K562 (cell line): ENCODE measurements around the gene PPM1G. TPM values are rescaled to one million over a fixed set of nuclear protein-coding genes. Genes with fewer than 3 reads are reported as not detected.

Source experiments
- CBX1 ChIP-seq: sonication (generic); IDR thresholded peaks from 2 replicates; pipeline ENCODE4 v1.6.1; 2016; ENCODE audit warnings: antibody characterized with exemption, low read depth, mild to moderate bottlenecking
- CCNT2 ChIP-seq: IDR thresholded peaks from 2 replicates; pipeline ENCODE4 v1.6.1; 2011; ENCODE audit warnings: borderline replicate concordance, low read depth, mild to moderate bottlenecking, moderate library complexity, mixed read lengths, low read length; ENCODE audit not compliant: insufficient read length; ENCODE audit errors: extremely low read depth
- ETV5 ChIP-seq: sonication (generic); formaldehyde crosslinking; IDR thresholded peaks from 2 replicates; pipeline ENCODE4 v1.4.0; 2020; ENCODE audit warnings: low read depth, mild to moderate bottlenecking, missing genetic modification reagents
- HSF4 ChIP-seq: fragments of 250-450 bp; sonication (Bioruptor Pico); IDR thresholded peaks from 2 replicates; pipeline ENCODE4 v2.1.2; 2022; ENCODE audit warnings: mild to moderate bottlenecking, moderate library complexity, borderline replicate concordance
- JUNB ChIP-seq: fragments of 450-650 bp; formaldehyde crosslinking; conservative IDR thresholded peaks from 2 replicates; pipeline ENCODE4 v1.4.0; 2020; ENCODE audit warnings: mild to moderate bottlenecking
- MAZ ChIP-seq, 2 experiments: fragments of 450-650 bp in 1 of 2; sonication (generic) in 1 of 2; formaldehyde crosslinking; IDR thresholded peaks in 1 of 2; conservative IDR thresholded peaks in 1 of 2; 2 replicates each; pipeline versions ENCODE4 v1.4.0 to v1.5.0; 2020; ENCODE audit warnings: mild to moderate bottlenecking in 1 of 2, missing genetic modification reagents in 1 of 2
- MTF1 ChIP-seq: fragments of 250-450 bp; sonication (Bioruptor Pico); IDR thresholded peaks from 2 replicates; pipeline ENCODE4 v1.9.0; 2021; ENCODE audit warnings: moderate library complexity, mild to moderate bottlenecking, inconsistent platforms, borderline replicate concordance
- RBBP5 ChIP-seq: fragments of 200-600 bp; sonication (generic); IDR thresholded peaks from 2 replicates; pipeline ENCODE4 v1.6.1; 2012; ENCODE audit warnings: borderline replicate concordance, mild to moderate bottlenecking, low read length, control low read depth, inconsistent platforms; ENCODE audit not compliant: insufficient read depth, poor library complexity, severe bottlenecking
- SMAD1 ChIP-seq: fragments of 150-350 bp; IDR thresholded peaks from 2 replicates; pipeline ENCODE4 v1.6.1; 2014; ENCODE audit warnings: low read length, low read depth; ENCODE audit not compliant: partially characterized antibody
- TAF15 ChIP-seq: fragments of 200-400 bp; formaldehyde crosslinking; IDR thresholded peaks from 2 replicates; pipeline ENCODE4 v1.6.1; 2017; ENCODE audit warnings: mild to moderate bottlenecking, low read depth, low read length, moderate library complexity
- ZFP36 ChIP-seq: fragments of 150-350 bp; IDR thresholded peaks from 2 replicates; pipeline ENCODE4 v1.6.1; 2018; ENCODE audit warnings: low read length, low read depth; ENCODE audit not compliant: partially characterized antibody
- ZNF140 ChIP-seq: fragments of 250-450 bp; sonication (Bioruptor Pico); IDR thresholded peaks from 2 replicates; pipeline ENCODE4 v1.8.0; 2021; ENCODE audit warnings: moderate library complexity, mild to moderate bottlenecking, inconsistent platforms
- polyA plus RNA-seq, 8 experiments: library from polyadenylated mRNA; depleted of rRNA in 4 of 8; stranded (reverse) in 5 of 8; unstranded in 3 of 8; fragments of >200 nt; fragmentation: Nextera tagmentation in 2 of 8; fragmentation: Illumina TruSeq in 1 of 8; extraction: Ambion mirVana in 2 of 8; extraction: Trizol in 1 of 8; gene quantifications; 2 replicates each; pipeline versions ENCODE4 v1.2.1 to v1.2.3, GENCODE V29; 2011 to 2014; ENCODE audit warnings: inconsistent platforms in 1 of 8, missing spikeins in 1 of 8
- total RNA-seq, 7 experiments: library from RNA; depleted of rRNA in 6 of 7; stranded (reverse); fragments of >200 nt in 6 of 7; fragmentation: Illumina TruSeq in 2 of 7; extraction: Trizol in 2 of 7; gene quantifications; 2 replicates each; pipeline versions ENCODE4 v1.2.1 to v1.2.3, GENCODE V29; 2011 to 2021; ENCODE audit warnings: low replicate concordance in 1 of 7
- TF ChIP-seq, protein P1 (sequence below): IDR thresholded peaks from 2 replicates; pipeline ENCODE4 v1.6.1; 2011; ENCODE audit warnings: borderline replicate concordance, low read depth, mild to moderate bottlenecking, moderate library complexity, low read length; ENCODE audit not compliant: insufficient read depth, poor library complexity, severe bottlenecking
- TF ChIP-seq, protein P2 (sequence below): fragments of 250-450 bp; sonication (Bioruptor Pico); IDR thresholded peaks from 2 replicates; pipeline ENCODE4 v1.8.0; 2021; ENCODE audit warnings: moderate library complexity, mild to moderate bottlenecking, inconsistent platforms
- TF ChIP-seq, protein P3 (sequence below), 2 experiments: IDR thresholded peaks; 2 replicates each; pipeline ENCODE4 v1.6.1; 2012; ENCODE audit warnings: improper control_type of control experiment in 2 of 2, low read depth in 2 of 2, low read length in 2 of 2, borderline replicate concordance in 1 of 2
- TF ChIP-seq, protein P4 (sequence below): fragments of 250-450 bp; sonication (Bioruptor Pico); IDR thresholded peaks from 2 replicates; pipeline ENCODE4 v1.8.0; 2022; ENCODE audit warnings: inconsistent platforms, mild to moderate bottlenecking, moderate library complexity, borderline replicate concordance
- TF ChIP-seq, protein P5 (sequence below): fragments of 250-450 bp; sonication (Bioruptor Pico); IDR thresholded peaks from 2 replicates; pipeline ENCODE4 v1.9.0; 2021; ENCODE audit warnings: mild to moderate bottlenecking, inconsistent platforms

PPM1G gene
- total and polyA plus RNA-seq, 9 of the 15 experiments (the other 6 are each of a cell fraction or from before 2014, with no cell fraction given): 61.7 to 230 (median 153) TPM

DNA sequence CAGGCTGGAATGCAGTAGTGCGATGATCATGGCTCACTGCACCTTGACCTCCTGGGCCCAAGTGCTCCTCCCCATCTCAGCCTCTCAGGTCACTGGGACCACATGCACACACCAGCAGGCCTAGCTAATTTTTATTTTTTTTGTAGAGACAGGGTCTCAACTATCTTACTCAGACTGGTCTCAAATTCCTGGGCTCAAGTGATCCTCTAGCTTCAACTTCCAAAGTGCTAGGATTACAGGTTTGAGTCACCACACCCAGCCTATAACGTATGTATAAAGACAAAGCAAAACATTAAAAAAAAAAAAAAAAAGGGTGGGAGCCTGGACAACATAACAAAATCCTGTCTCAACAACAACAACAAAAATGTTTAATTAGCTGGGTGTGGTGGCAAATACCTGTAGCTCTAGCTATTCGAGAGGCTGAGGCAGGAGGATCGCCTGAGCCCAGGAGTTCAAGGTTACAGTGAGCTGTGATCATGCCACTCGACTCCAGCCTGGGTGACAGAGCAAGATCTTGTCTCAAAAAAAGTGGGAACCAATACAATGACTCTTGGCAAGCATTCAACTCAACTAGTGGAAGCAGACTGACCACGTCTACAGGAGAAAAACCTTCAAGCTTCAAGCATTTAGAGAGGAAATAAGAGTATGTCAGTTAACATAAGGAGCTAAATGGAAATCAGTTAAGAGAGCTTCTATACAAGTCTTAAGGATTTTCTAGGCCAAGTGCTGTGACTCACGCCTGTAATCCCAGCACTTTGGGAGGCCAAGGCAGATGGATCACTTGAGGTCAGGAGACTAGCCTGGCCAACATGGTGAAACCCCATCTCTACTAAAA is 55.4 kb downstream of the PPM1G start (continued):
- TF ChIP-seq, protein P1, sequence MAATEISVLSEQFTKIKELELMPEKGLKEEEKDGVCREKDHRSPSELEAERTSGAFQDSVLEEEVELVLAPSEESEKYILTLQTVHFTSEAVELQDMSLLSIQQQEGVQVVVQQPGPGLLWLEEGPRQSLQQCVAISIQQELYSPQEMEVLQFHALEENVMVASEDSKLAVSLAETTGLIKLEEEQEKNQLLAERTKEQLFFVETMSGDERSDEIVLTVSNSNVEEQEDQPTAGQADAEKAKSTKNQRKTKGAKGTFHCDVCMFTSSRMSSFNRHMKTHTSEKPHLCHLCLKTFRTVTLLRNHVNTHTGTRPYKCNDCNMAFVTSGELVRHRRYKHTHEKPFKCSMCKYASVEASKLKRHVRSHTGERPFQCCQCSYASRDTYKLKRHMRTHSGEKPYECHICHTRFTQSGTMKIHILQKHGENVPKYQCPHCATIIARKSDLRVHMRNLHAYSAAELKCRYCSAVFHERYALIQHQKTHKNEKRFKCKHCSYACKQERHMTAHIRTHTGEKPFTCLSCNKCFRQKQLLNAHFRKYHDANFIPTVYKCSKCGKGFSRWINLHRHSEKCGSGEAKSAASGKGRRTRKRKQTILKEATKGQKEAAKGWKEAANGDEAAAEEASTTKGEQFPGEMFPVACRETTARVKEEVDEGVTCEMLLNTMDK: no peak
- TF ChIP-seq MTF1 (CRISPR knock-in tag) (no peak), JUNB (CRISPR knock-in tag) (no peak), SMAD1 (no peak), CCNT2 (no peak), CBX1 (no peak), MAZ (CRISPR knock-in tag; conservative IDR thresholded peaks at IDR 0.05 in 1 of 2, IDR thresholded peaks at IDR 0.05 in 1 of 2) (no peak), ZFP36 (no peak), HSF4 (no peak), TAF15 (no peak), RBBP5 (no peak), ETV5 (CRISPR knock-in tag) (no peak), ZNF140 (CRISPR knock-in tag) (no peak)
- TF ChIP-seq, protein P2, sequence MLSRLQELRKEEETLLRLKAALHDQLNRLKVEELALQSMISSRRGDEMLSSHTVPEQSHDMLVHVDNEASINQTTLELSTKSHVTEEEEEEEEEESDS (CRISPR knock-in tag): no peak
- TF ChIP-seq, protein P3, sequence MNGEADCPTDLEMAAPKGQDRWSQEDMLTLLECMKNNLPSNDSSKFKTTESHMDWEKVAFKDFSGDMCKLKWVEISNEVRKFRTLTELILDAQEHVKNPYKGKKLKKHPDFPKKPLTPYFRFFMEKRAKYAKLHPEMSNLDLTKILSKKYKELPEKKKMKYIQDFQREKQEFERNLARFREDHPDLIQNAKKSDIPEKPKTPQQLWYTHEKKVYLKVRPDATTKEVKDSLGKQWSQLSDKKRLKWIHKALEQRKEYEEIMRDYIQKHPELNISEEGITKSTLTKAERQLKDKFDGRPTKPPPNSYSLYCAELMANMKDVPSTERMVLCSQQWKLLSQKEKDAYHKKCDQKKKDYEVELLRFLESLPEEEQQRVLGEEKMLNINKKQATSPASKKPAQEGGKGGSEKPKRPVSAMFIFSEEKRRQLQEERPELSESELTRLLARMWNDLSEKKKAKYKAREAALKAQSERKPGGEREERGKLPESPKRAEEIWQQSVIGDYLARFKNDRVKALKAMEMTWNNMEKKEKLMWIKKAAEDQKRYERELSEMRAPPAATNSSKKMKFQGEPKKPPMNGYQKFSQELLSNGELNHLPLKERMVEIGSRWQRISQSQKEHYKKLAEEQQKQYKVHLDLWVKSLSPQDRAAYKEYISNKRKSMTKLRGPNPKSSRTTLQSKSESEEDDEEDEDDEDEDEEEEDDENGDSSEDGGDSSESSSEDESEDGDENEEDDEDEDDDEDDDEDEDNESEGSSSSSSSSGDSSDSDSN (IDR thresholded peaks at IDR 0.05; ENCODE audit: borderline replicate concordance in 1 of 2, low read depth in 2 of 2, low read length in 2 of 2): no peak
- TF ChIP-seq, protein P4, sequence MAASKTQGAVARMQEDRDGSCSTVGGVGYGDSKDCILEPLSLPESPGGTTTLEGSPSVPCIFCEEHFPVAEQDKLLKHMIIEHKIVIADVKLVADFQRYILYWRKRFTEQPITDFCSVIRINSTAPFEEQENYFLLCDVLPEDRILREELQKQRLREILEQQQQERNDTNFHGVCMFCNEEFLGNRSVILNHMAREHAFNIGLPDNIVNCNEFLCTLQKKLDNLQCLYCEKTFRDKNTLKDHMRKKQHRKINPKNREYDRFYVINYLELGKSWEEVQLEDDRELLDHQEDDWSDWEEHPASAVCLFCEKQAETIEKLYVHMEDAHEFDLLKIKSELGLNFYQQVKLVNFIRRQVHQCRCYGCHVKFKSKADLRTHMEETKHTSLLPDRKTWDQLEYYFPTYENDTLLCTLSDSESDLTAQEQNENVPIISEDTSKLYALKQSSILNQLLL (CRISPR knock-in tag): no peak
- TF ChIP-seq, protein P5, sequence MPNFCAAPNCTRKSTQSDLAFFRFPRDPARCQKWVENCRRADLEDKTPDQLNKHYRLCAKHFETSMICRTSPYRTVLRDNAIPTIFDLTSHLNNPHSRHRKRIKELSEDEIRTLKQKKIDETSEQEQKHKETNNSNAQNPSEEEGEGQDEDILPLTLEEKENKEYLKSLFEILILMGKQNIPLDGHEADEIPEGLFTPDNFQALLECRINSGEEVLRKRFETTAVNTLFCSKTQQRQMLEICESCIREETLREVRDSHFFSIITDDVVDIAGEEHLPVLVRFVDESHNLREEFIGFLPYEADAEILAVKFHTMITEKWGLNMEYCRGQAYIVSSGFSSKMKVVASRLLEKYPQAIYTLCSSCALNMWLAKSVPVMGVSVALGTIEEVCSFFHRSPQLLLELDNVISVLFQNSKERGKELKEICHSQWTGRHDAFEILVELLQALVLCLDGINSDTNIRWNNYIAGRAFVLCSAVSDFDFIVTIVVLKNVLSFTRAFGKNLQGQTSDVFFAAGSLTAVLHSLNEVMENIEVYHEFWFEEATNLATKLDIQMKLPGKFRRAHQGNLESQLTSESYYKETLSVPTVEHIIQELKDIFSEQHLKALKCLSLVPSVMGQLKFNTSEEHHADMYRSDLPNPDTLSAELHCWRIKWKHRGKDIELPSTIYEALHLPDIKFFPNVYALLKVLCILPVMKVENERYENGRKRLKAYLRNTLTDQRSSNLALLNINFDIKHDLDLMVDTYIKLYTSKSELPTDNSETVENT (CRISPR knock-in tag): no peak
